T-helper 9 cell (primary cell): ENCODE measurements around the gene NUP210.
"Not testable (repeated sequence)": the region's sequence is repeated elsewhere in the genome, so short reads cannot be mapped to it uniquely, and the experiment has no call there.

Source experiments
- DNase-seq: peaks from one replicate; pipeline ENCODE4 v3.0.0-alpha.2; 2020
- total RNA-seq, 2 donors: gene quantifications; one replicate each; lab custom pipeline; 2026; lab: John Stamatoyannopoulos, UW

NUP210 gene
- 336 to 434 reads per million in 2 donors for total RNA-seq

DNA sequence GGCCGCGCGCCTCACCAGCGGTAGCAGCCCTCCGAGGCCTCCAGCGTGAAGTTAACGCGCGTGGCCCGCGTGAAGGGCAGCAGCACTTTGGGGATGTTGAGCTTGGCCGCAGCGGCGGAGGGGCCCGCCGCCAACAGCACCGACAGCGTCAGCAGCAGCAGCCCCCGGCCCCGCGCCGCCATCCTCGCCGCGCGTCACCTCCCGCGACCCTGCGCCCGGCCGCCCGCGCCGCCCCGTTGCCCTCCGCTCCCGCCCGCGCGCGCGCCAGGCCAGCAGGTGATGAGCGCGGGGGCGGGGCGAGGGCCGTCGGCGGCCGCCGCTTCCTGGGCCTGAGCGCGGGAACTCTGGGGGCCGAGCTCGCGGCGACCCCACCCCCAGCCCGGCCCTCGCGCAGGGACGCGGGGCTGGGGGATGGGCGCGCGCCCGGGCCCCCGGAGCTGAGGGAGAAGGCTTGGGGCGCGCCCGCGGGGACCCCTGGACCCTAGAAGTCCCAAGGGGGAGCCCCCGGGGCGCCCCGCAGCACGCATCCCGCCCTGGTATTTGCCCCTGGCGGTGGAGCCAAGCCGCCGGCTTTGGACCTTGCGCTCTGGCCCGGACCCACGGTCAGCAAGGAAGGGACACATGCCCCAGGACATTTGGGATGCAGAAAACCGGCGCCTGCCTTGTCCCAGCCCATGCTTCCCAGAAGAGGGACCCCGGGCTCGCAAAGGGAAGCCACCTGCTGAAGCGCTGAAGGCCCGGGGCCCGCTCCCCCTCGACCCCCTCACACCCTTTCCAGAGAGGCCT lies at the start of gene NUP210:
NUP210 (minus strand) TSS at position 278 of the 786 bp plus-strand sequence; CDS start at position 182, 96 bp downstream.
- DNase-seq = peak; percentile 45

DNA sequence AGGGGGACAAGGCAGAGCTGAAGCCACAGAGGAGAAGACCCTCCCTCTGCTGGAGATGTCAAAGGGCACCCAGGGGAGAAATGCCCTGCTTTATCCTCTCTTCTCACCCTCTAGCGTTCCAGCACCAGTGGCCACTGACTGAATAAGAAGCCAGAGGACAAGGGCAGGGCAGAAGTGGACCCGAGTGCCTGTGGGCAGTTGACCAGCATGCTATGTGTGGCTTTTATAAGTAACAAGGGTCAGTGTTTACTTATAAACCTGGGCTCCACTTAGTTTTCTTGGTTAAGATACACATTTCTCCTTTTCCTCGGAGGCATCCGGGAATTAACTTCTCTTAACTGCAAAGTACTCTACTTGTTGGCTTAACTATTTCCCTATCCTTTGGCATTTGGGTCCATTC lies 46.7 kb upstream of the NUP210 start:
- DNase-seq = no peak

DNA sequence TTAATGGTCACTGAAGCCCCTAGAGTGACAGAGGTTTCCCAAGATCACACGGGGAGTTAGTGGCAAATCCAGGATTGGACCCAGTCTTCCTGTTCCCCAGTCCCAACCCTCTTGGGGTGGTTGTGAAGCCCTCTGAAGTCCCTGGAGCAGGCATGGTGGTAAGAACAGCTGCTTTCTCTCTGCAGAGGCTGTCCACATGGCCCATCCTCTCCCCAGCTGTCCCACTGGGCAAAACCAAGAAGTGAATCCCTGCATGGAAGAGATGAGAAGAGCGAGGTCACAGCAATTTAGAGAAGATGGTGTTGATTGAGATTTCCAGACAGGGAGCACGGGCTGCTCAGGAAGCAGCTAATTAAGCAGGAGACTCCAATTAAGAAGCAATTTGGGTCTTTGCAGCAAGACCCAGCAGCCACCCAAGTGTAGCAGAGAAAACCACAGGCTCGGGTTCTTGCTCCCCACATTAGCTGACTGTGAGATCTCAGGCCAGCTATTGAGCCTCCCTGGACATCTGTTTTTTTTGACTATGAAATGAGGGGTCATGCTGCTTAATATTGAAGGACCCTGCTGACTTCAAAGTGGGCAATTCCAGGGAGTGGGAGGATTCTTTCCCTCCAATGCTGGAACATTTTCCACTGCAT lies 45.2 kb upstream of the NUP210 start:
- DNase-seq = no peak

DNA sequence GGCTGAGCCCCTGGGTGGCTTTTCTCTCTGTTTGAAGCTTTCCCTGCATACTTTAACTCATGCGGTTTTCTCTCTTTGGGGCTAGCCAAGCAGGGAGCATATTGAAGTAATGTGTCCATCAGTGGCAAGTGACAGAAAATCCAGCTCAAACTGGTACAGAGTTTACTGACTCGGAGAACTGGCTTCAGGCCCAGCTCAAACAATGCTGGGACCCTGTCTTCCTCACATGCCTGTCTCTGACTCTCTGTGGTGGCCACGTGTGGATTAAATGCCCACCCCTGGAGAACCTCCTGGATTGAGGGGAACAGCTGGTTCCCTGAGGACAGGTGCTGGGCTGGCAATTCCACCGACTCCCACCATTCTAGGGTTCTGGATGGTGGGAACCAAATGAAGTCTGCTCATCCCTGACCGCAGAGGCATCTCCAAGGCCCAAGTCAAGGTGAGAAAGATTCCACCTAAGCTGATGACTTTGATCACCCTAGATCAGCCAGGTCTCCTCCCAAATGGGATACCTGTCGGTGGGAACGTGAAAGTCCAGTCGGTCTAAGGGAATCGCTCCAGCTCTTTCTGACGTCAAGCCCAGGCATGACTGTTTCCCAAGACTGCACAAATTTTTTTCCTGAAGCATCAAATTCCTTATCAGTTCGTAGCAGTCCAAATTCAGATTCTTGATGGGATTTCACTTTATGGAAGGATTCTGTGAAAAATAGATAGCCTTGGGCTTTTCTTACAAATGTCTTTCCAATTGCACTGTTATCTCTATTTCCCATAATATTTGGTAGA lies 43.7 kb upstream of the NUP210 start:
- DNase-seq = no peak

DNA sequence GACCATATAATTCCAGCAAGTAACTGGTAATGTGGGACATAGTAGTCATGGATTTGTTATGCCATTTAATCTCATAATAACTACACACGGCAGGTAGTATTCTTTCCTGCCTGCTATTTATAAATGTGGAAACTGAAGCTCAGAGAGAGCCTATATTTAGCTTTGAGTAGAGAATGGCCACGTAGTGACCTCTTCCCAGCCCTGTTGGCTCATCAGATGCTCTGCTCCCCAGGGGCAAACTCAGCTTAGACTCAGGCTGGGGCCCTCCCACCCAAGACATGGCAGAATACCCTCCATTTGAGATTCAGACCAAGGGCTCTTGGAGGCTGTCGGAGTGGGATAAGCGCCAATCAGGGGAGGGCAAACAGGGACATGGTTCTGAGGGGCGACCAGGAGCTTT lies 42.7 kb upstream of the NUP210 start:
- DNase-seq = no peak

DNA sequence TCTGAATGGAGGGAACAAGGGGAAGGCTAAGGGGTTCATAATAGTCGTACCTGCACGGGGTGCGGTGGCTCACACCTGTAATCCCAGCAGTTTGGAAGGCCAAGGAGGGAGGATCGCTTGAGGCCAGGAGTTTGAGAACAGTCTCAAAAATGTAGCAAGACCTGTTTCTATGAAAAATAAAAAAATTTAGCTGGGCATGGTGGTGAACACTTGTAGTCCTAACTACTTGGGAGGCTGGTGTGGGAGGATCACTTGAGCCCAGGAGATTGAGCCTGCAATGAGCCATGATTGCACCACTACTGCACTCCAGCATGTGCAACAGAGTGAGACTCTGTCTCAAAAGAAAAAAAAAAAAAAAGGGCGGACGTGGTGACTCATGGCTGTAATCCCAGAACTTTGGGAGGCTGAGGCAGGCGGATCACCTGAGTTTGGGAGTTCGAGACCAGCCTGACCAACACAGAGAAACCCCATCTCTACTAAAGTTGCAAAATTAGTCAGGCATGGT lies 42.1 kb upstream of the NUP210 start:
- DNase-seq = no peak

DNA sequence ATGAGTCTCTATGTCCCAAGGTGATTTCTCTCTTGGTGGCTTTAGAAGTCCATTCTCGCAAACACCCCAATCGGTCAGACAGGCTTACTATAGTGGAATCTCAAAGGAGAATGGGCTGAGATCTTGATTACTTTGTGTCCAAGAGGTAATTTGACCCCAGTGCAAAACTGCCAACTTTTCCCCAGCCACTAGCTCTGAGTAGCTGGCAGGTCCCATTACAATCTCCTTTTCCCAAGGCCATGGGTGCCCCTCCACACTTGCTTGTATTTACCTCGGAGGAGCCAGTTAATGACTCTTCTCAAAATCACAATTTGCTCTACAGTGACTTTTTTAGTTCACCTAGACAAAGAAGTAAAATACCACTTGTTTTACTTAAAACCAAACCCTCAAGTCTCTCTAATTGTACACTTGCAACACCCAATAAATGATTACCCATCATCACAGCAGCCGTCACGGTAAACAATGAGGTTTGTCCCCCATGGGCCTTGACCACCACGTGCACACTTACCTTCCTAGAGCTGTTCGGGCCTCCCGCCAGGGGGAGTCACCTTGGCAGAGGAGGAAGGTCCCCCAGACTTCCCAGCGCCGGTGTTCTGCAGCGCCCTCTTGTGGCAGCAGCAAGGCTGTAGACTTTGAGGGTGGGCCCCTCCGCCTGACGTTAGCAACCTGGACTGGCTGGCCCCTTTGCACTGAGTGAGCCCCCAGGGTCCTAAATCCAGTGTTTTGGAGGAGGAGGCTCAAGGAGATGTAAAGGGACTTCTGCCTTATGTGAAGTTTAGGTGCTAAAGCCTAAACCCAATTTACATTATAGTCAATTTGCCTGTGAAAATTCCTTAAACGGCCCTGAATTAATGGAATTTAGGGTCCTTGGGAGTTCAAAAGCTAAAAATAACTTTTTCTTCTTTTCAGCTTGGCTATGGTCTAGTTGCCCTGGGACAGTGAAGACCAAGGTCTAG lies 41.3 kb upstream of the NUP210 start:
- peak; percentile 80 for DNase-seq

DNA sequence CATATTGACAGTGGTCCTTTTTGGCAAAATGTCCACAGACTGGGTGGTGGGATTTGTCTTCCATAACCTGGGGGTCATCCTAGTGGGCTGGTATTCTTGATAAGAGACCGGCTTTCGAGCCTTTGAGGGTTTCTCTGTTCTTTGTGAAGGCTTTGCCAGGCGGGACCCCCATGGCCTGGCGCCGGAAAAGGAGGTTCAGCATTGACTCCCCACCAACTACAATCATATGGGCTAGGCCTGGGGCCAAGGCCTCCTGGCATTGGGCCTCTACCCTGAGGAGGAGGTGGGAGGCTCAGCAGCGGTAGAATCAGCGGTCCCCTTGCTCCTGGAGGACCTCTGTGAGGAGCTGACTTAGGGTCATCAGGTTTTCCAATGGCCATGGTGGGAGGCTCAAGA lies 40.2 kb upstream of the NUP210 start:
- DNase-seq = no peak

DNA sequence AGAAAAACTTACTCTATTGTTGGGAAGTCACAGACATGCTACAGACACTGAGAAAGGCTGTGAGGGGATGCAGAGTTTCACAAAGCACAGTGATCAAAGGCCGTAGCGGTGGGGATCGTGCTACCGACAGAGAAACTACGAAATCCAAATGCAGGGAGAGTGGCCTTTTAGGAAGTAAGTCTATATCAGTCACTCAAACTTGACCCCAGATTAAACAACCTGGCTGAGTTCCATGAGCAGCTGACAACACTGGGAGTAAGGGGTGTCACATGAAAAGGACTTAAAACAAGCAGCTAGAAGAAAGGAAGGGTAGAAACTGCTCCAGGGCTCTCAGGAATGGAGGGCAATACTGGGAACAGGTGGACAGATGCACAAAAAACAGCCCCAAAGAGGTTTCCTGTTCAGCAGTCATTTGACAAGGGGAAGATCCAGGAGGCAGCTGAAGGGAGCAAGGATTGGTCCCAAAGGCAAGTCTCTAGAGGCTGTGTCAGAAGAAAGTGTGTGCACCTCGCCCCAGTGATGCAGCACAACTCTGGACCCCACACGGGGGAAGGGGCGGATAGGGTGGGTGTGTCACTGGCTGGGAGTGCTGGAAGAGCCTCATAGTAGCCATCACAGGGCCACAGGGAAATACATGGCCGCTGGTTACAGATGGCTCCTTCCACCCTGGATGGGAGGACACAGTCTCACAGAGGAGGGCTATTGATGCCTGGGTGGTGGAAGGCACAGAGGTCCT lies 39.7 kb upstream of the NUP210 start:
- no peak for DNase-seq

DNA sequence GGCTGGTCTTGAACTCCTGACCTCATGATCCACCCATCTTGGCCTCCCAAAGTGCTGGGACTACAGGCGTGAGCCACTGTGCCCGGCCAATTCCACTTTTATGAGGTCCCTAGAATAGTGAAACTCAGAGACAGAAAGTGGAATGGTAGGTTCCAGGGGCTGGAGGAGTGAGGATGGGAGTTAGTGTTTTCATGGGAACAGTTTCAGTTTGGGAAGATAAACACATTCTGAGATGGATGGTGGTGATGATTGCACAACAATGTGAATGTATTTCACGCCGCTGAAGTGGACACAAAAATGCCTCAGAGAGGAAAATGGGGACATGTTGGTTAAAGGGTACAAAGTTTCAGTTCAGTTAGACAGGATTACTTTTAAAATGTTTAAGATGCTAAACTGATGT lies 37.5 kb upstream of the NUP210 start:
- DNase-seq = no peak

DNA sequence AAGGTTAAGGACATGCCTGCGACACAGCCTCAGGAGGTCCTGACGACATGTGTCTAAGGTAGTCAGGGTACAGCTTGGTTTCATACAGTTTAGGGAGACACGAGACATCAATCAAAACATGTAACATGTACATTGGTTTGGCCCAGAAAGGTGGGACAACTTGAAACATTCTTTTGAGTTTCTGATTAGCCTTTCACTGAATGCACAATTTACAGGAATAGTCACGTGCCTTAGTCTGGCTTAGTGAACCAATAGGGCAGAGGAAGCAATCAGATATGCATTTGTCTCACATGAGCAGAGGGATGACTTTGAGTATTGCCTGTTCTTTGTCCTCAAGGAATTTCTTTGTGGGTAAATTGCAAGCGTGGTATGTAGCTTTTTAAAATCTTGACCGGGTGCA lies 35.5 kb upstream of the NUP210 start:
- no peak for DNase-seq

DNA sequence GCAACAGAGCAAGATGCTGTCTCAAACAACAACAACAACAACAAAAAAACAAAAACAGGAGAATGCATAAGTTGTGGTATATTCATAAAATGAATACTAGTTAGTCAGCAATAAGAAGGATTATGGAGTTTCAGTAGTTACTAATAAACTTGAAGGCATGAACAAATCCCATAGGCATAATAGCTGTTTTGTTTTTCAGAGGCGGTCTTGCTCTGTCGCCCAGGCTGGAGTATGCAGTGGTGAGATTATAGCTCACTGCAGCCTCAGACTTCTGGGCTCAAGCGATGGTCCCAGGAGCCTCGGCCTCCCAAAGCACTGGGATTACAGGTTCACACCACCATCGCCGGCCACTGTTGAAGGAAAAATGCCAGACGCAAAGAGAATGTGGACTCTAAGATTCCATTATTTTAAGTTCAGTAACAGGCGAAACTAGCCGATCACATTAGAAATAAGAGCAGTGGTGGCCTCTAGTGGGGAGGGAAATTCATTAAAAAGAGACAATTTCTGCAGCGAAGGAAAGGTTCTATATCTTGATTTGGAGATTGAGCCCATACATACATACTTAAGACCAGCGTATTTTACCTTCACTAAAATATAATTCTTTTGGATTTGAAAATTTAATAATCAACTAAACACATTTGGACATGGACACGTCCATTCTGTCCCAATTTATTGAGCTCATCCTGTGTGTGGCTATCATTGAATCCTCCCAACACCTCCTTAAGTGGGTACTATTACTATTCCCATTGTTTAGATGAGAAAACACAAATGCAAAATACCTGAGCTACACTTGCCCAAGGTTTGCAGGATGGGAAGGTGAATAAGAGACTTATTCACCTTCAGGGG lies 32.6 kb upstream of the NUP210 start:
- DNase-seq = peak; percentile 16

DNA sequence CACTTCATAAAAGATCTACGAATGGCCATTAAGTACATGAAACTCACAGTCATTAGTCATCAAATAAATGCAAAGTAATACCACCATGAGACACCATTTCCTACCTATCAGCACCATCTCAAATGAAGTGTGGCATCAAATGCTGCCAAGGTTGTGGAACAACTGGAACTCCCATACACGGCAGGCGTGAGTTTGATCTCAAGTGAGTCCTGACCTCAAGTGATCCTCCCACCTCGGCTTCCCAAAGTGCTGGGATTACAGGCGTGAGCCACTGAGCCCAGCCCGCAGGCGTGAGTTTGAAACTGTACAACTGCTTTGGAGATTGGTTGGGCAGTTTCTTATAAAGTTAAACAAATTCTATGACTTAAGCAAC lies 31.2 kb upstream of the NUP210 start:
- peak; percentile 21 for DNase-seq

DNA sequence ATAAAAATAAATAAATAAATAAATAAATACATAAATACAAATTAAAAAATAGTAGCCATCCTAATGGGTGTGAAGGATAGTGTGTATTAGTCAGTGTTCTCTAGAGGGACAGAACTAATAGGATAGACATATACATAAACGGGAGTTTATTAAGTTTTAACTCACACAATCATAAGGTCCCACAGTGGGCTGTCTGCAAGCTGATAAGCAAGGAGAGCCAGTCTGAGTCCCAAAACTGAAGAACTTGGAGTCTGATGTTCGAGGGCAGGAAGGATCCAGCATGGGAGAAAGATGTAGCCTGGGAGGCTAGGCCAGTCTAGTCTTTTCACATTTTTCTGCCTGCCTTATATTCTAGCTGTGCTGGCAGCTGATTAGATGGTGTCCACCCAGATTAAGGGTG lies 22.8 kb upstream of the NUP210 start:
- not testable (repeated sequence) for DNase-seq

DNA sequence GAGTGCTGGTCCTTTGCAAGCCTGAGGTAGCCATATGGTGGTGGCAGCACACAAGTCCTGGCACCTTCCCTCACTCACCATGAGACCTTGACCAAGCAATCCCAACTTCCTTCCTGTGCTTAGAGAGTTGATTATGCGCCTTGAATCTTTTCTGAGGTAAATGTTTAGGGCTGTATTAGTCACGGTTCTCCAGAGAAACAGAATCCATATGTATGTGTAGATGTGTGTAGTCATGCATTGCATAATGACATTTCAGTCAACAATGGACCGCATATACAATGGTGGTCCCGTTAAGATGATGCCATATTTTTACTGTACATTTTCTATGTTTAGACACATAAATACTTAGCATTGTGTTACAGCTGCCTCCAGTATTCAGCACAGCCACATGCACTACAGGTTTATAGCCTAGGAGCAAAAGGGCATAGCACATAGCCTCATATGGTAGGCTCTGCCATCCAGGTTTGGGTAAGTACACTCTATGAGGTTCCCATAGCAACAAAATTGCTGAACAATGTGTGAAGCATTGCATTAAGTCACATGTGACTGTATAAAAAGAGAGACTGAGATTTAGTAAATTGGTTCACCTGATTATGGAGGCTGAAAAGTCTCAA lies 20.2 kb upstream of the NUP210 start:
- no peak for DNase-seq

DNA sequence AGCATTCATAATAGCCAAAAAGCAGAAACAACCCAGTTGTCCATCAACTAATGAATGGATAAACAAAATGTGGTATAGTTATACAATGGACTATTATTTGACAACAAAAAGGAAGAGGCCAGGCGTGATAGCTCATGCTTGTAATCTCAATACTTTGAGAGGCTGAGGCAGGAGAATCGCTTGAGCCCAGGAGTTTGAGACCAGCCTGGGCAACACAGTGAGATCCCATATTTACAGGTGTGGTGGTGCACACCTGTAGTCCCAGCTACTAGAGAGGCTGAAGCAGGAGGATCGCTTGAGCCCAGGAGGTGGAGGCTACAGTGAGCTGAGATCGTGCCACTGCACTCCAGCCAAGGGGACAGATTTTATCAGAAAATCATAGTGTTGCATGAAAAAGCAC lies 16.1 kb upstream of the NUP210 start:
- DNase-seq = not testable (repeated sequence)

DNA sequence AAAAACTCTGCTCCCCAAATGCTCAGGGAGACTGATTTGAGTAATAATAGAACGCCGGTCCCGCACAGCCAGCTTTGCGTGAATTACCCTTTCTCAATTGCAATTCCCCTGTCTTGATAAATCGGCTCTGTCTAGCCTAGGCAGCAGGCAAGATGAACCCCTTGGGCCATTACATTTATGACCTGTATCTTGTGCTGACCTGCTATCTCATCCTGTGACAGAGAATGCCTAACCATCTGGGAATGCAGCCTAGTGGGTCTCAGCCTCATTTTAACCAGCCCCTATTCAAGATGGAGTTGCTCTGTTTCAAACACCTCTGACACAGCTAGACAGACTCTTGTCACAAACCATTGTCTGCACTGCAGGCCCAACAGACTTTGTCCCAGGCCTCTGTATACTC lies 13.8 kb upstream of the NUP210 start:
- no peak for DNase-seq

DNA sequence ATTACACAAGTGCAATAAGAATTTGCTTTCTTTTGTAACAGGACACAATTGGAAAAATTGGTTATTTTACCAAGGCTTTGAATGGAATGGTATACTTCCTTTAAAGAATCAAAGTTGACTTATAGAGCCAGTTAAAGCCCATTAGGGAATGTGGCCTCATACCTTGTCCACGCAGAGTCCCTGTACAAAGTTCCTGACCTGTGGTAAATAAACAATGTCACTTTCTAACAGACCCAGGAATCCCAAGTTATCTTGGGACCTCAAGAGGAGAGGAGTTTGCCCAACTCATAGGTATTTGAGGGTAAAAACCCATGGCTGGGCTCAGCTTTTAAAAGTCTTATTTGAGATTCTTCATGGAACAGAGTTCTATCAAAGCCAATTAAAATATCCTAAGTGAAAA lies 12.0 kb upstream of the NUP210 start:
- DNase-seq = no peak

DNA sequence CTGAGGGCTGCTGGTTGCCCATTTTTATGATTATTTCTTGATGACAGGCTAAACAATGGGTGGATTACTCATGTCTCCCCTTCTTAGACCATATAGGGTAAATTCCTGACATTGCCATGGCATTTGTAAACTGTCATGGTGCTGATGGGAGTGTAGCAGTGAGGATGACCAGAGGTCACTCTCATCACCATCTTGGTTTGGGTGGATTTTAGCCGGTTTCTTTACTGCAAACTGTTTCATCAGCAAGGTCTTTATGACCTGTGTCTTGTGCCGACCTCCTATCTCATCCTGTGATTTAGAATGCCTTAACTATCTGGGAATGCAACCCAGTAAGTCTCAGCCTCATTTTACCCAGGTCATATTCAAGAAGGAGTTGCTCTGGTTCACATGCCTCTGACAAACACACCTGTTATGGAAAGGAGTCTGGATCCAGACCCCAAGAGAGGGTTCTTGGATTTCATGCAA lies 10.3 kb upstream of the NUP210 start:
- DNase-seq = not testable (repeated sequence)
